ENCODE measurements around the gene DFFB.

The DFFB gene

GRCh38 chr1:3923378-3924185 lies 66.3 kb downstream of the DFFB start:
- no peak for DNase-seq (ENCODE audit: extremely low read depth in 1 of 2, low read depth in 1 of 2)

DNA sequence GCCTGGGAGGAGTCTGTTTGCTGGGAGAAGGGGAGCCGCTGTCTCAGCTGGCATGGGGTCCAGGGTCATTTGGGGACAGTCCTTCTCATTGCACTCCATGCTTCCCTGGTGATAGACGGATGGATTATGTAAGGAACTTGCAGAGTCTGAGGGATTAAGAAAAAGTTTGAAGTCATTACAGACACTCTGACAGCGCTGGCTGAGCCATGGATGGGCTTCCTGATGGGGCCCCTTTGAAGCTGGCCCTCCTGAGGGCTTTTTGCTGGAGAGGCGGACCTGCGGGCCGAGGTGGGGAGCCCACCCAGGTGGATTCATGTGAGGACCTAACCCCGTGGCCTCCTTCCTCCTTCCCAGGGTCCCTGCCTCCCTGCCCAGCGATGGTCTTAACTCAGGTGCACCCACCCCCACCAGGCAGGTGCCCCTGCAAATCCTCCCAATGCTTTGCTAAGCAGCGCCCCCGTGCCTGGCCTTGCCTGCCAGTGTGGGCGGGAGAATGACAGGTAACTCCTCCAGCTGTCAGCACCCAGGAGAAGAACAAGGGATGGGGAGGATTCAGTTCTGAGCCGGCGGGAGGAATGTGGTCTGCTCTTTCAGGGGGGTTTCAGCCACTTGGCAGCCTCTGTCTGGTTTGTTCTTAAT lies 67.0 kb downstream of the DFFB start:
- DNase-seq (ENCODE audit: extremely low read depth in 1 of 2, low read depth in 1 of 2), result no peak

DNA sequence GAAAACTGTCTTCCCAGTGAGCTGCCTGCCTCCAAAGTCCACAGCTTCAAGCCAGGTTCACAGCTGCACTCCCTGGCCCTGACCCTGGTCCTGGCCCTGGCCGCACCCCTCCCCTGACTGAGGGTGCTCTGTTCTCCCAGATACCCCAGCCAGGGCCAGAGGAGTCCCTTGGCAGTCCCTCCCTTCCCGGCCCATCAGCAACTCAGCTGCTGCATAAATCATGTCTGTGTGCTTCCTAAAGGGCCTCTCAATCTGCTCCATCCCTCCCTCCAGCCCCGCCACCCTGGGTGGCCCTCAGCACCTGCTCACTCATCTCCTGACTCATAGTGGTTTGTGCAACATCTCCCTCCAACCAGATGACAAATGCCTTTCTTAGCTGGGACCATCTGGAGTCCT lies 67.5 kb downstream of the DFFB start:
- no peak for DNase-seq (ENCODE audit: extremely low read depth in 1 of 2, low read depth in 1 of 2)

DNA sequence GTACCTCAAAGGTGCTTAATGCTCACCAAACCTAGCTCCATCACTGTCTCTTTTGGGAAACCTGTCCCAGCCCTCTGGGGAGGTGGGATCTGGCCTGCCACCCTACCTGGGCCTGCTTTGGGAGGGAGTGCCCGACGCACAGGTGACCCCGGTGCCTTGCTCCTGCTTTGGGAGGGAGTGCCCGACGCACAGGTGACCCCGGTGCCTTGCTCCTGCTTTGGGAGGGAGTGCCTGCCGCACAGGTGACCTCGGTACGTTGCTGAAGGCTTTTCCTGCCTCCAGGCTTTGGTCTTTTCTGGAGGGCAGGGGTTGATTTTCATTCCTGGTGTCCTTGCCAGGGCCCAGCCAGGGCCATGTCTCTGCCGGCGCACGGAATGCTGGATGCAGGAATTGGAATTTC lies 68.0 kb downstream of the DFFB start:
- DNase-seq (ENCODE audit: extremely low read depth in 1 of 2, low read depth in 1 of 2), result no peak

DNA sequence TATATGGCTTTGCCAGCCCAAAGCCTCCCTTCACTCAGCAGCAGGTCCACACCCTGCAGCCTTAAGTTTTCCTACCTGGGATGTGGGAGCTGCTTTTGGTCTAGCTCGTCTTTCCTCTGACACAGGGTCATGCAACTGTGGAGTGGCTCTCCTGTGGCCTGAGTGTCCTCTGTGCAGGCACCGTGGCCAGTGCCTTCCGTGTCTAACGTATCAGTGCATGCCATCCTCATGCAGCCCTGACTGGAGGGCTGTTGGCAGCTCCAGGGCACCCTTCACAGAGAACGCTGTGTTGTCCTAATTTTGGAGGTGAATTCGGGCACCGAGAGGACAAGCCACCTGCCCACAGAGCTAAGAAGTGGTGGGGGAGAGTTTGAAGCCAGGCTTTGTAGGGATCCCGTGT lies 68.5 kb downstream of the DFFB start:
- no peak for DNase-seq (ENCODE audit: extremely low read depth in 1 of 2, low read depth in 1 of 2)

GRCh38 chr1:3926956-3927355 lies 69.7 kb downstream of the DFFB start:
- no peak for DNase-seq (ENCODE audit: extremely low read depth in 1 of 2, low read depth in 1 of 2)

DNA sequence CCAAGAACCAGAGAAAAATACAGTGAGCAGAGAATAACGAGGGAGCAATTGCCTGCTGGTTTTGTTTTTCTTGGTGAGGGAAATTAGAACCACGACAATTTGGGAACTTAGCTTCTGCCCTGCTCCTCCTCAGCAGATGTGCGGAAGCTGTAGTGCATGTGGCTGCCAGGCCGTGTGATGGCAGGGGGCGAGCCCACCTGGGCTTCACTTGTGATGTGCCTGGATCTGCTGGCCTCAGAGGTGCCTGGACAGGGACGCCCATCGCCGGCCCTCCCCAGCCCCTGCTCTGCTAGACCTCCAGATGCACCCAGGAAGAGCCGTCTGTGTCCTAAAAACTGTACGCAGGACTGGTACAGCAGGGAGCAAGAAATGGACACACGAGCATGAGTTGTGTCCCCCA lies 71.3 kb downstream of the DFFB start:
- DNase-seq (ENCODE audit: extremely low read depth in 1 of 2, low read depth in 1 of 2), result no peak

GRCh38 chr1:3929126-3929525 lies 71.8 kb downstream of the DFFB start:
- no peak for DNase-seq (ENCODE audit: extremely low read depth in 1 of 2, low read depth in 1 of 2)

GRCh38 chr1:3930301-3931006 lies 73.2 kb downstream of the DFFB start:
- no peak for DNase-seq (ENCODE audit: extremely low read depth in 1 of 2, low read depth in 1 of 2)

GRCh38 chr1:3931007-3931912 lies 74.0 kb downstream of the DFFB start:
- no peak for DNase-seq (ENCODE audit: extremely low read depth in 1 of 2, low read depth in 1 of 2)

DNA sequence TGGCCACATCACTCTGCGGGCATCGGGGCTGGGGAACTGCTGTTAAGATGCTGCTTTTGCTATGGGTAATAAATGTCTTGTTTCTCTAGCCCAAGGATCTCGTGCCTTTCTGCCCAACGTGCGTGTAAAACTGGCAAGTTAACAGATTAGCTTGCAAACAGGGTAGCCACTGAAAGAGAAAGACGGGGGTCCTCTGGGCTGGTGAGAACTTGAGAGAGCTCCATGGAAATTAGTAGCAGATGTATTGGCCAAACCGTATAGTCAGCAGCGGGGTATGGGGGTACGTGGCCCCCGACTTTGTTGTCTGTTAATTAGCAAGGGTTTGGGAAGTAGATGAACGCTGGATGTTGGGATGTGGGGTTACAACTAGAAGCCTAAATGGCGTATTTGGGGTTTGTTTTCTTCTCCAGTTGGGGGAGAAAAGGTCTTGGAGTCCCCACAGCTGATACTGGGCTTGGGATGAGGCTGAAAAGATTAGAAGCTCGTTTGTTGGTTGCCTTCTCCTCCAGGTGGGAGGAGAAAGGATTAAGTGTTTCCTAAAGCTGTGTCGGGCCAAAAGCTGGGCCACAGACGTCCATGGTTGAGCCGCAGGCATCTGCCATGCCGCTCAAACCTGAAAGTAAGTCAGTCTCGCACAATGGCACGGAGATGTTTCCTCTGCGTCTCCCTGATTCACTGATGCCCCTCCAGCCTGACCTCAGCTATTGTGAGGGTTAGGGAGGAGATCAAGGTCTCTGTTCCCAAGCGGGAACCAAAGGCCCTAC lies 75.1 kb downstream of the DFFB start:
- DNase-seq (ENCODE audit: extremely low read depth in 1 of 2, low read depth in 1 of 2), result no peak
